Transverse colon (tissue), 4 donors: ENCODE results near the gene THSD4. TPM values are rescaled to one million over a fixed set of nuclear protein-coding genes. Genes with fewer than 3 reads are reported as not detected.

Experiments
- DNase-seq: peaks from one replicate; pipeline ENCODE4 v3.0.0-alpha.2; 2019
- H3K27ac ChIP-seq, 4 donors: fragments of 200-600 bp; sonication (generic); 2 replicates each; pipeline ENCODE4 v1.5.1; 2016 to 2018; ENCODE audit warnings: inconsistent platforms in 4 of 4
- H3K27me3 ChIP-seq: fragments of 200-600 bp; sonication (generic); 2 replicates; pipeline ENCODE4 v1.5.1; 2017; ENCODE audit warnings: inconsistent platforms
- H3K36me3 ChIP-seq, 4 donors: fragments of 200-600 bp; sonication (generic); 2 replicates each; pipeline ENCODE4 v1.5.1; 2017 to 2019; ENCODE audit warnings: inconsistent platforms in 4 of 4
- H3K4me1 ChIP-seq, 4 donors: fragments of 200-600 bp; sonication (generic); 2 replicates each; pipeline ENCODE4 v1.5.1; 2017 to 2020; ENCODE audit warnings: inconsistent platforms in 4 of 4
- H3K4me3 ChIP-seq, 4 donors: fragments of 200-600 bp; sonication (generic); 1 replicate in 1 of 4; 2 replicates in 3 of 4; pipeline versions ENCODE4 v1.5.1 to v1.6.1; 2017 to 2019; ENCODE audit warnings: inconsistent platforms in 4 of 4
- H3K9me3 ChIP-seq, 2 donors: fragments of 200-600 bp; sonication (generic); 2 replicates each; pipeline ENCODE4 v1.5.1; 2017 to 2019; ENCODE audit warnings: inconsistent platforms in 2 of 2
- CTCF ChIP-seq, 5 experiments: fragments of 200-600 bp in 3 of 5; fragments of 450-650 bp in 2 of 5; sonication (generic) in 3 of 5; IDR thresholded peaks; 1 replicate in 2 of 5; 2 replicates in 3 of 5; pipeline ENCODE4 v1.5.1; 2016 to 2017; ENCODE audit warnings: antibody characterized with exemption in 5 of 5, inconsistent platforms in 3 of 5, mild to moderate bottlenecking in 2 of 5, moderate library complexity in 1 of 5
- EP300 ChIP-seq: sonication (generic); formaldehyde crosslinking; IDR thresholded peaks from one replicate; pipeline ENCODE4 v1.6.1; 2017; ENCODE audit warnings: antibody characterized with exemption, low read depth
- POLR2A ChIP-seq: fragments of 450-650 bp; IDR thresholded peaks from one replicate; pipeline ENCODE4 v1.6.1; 2016; ENCODE audit warnings: antibody characterized with exemption, mild to moderate bottlenecking, moderate library complexity
- POLR2AphosphoS5 ChIP-seq, 3 donors: sonication (generic); formaldehyde crosslinking; IDR thresholded peaks; one replicate each; pipeline ENCODE4 v1.6.1; 2016; ENCODE audit warnings: antibody characterized with exemption in 3 of 3
- WGBS, 2 donors: methylation state at CpG; one replicate each; pipeline ENCODE4 v1.1.5; 2018; ENCODE audit warnings: low coverage in 1 of 2; 5-methylcytosine and 5-hydroxymethylcytosine counted together
- in situ Hi-C, 4 donors: fragments of 200-750 bp; cut with MboI; loops; one replicate each; pipeline versions ENCODE4 v1.15.0 to v1.15.1; 2017; ENCODE audit warnings: low sequenced_read_pairs in 3 of 4, low pct_ligation_motif_present in 1 of 4, low pct_unique_long_range_greater_than_20kb in 1 of 4
- intact Hi-C: fragments of 100-400 bp; cut with DNase I; formaldehyde crosslinking; loops from one replicate; pipeline ENCODE4 v1.15.1; 2023; ENCODE audit warnings: low total_unique reads
- total RNA-seq, 4 donors: library from RNA; depleted of rRNA; stranded (reverse); fragments of >200 nt; gene quantifications; one replicate each; pipeline ENCODE4 v1.1.0, GENCODE V29; 2016

The THSD4 gene
- total RNA-seq, 4 donors from 2014 or later: 13.3 to 57.2 (median 47.4) TPM

DNA sequence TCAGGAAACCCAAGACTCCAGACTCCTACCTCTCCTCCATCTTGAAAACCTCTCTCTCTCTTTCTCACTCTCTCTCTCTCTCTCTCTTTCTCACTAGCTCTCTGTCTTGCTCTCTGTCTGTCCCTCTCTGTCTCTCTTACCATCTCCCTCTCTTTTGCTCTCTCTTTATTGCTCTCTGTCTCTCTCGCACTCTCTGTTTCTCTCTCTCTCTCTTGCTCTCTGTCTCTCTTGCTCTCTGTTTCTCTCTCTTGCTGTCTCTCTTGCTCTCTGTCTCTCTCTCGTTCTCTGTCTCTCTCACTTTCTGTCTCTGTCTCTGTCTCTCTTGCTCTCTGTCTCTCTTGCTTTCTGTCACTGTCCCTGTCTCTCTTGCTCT lies 620.1 kb downstream of the THSD4 start:
- Histone ChIP-seq H3K36me3 (no peaks in the 10 kb centered on the region), H3K27me3 (no peaks in the 10 kb centered on the region), H3K27ac (no peak overlapping the region), H3K4me3 (no peak overlapping the region), H3K4me1 (peaks cover 0 to 22% (median 3%) of the 10 kb centered on the region in 4 donors), H3K9me3 (no peaks in the 10 kb centered on the region)
- WGBS, 2 donors: 77 to 96% methylated on average over 2 of the region's 2 CpGs
- in situ Hi-C loops: loop anchor here in 3 of 4 donors (10.0 to 25.0 kb wide), 3 partner anchors 273 to 291 kb away; no protein-coding TSS in a partner anchor
- no peak for TF ChIP-seq EP300
- TF ChIP-seq CTCF (IDR thresholded peaks at IDR 0.05): no peak
- no peak for TF ChIP-seq POLR2A
- TF ChIP-seq POLR2AphosphoS5 (IDR thresholded peaks at IDR 0.05): no peak
- DNase-seq: no peak
- intact Hi-C loops: loop anchor here (1.0 to 10.0 kb wide), 2 partner anchors 26 to 291 kb away; no protein-coding TSS in a partner anchor

GRCh38 chr15:71736286-71736947 lies 621.1 kb downstream of the THSD4 start:
- DNase-seq: no peak
- Histone ChIP-seq H3K4me1 (peaks cover 0 to 22% (median 3%) of the 10 kb centered on the region in 4 donors), H3K36me3 (no peaks in the 10 kb centered on the region), H3K27ac (no peak overlapping the region), H3K27me3 (no peaks in the 10 kb centered on the region), H3K4me3 (no peak overlapping the region), H3K9me3 (no peaks in the 10 kb centered on the region)
- in situ Hi-C loops (loop anchor here in 3 of 4 donors (10.0 to 25.0 kb wide), 3 partner anchors 274 to 292 kb away; no protein-coding TSS in a partner anchor), intact Hi-C loops (loop anchor here (10.0 kb wide), 1 partner anchor 292 kb away; no protein-coding TSS in a partner anchor)
- TF ChIP-seq EP300 (no peak), CTCF (IDR thresholded peaks at IDR 0.05) (no peak), POLR2A (no peak), POLR2AphosphoS5 (IDR thresholded peaks at IDR 0.05) (no peak)
- WGBS, 2 donors: 76% methylated on average over 6 of the region's 6 CpGs

GRCh38 chr15:71737761-71738160 lies 622.5 kb downstream of the THSD4 start:
- no peak for DNase-seq
- in situ Hi-C loops: loop anchor here in 3 of 4 donors (10.0 to 25.0 kb wide), 3 partner anchors 275 to 293 kb away; no protein-coding TSS in a partner anchor
- 84 to 89% methylated on average over 7 to 16 of the region's 16 CpGs for WGBS, 2 donors
- Histone ChIP-seq H3K27me3 (no peaks in the 10 kb centered on the region), H3K4me3 (no peak overlapping the region), H3K36me3 (no peaks in the 10 kb centered on the region), H3K4me1 (peaks cover 0 to 15% (median 0%) of the 10 kb centered on the region in 4 donors), H3K27ac (no peak overlapping the region), H3K9me3 (no peaks in the 10 kb centered on the region)
- intact Hi-C loops: loop anchor here (10.0 kb wide), 1 partner anchor 293 kb away; no protein-coding TSS in a partner anchor
- TF ChIP-seq POLR2AphosphoS5 (IDR thresholded peaks at IDR 0.05): no peak
- TF ChIP-seq CTCF (IDR thresholded peaks at IDR 0.05): no peak
- TF ChIP-seq EP300: no peak
- no peak for TF ChIP-seq POLR2A

GRCh38 chr15:71739355-71739754 lies 624.1 kb downstream of the THSD4 start:
- no peak for DNase-seq
- 53% methylated on average over 1 of the region's 1 CpG; no CpG with 5 or more reads in 1 of the 2 donors for WGBS, 2 donors
- Histone ChIP-seq H3K4me3 (no peak overlapping the region), H3K36me3 (no peaks in the 10 kb centered on the region), H3K27ac (no peak overlapping the region), H3K9me3 (no peaks in the 10 kb centered on the region), H3K4me1 (peaks cover 0 to 12% (median 0%) of the 10 kb centered on the region in 4 donors), H3K27me3 (no peaks in the 10 kb centered on the region)
- in situ Hi-C loops: loop anchor here in 3 of 4 donors (10.0 to 25.0 kb wide), 3 partner anchors 277 to 295 kb away; no protein-coding TSS in a partner anchor
- no peak for TF ChIP-seq EP300
- TF ChIP-seq POLR2A: no peak
- TF ChIP-seq POLR2AphosphoS5 (IDR thresholded peaks at IDR 0.05): no peak
- no peak for TF ChIP-seq CTCF (IDR thresholded peaks at IDR 0.05)
- intact Hi-C loops: loop anchor here (10.0 kb wide), 1 partner anchor 295 kb away; no protein-coding TSS in a partner anchor
